CD14-positive monocyte (primary cell): ENCODE measurements around the gene SLC36A1. TPM values are rescaled to one million over a fixed set of nuclear protein-coding genes. Genes with fewer than 3 reads are reported as not detected.

Experiments
- DNase-seq, 3 donors: peaks; one replicate each; pipeline ENCODE4 v3.0.0-alpha.2; 2011 to 2022
- H2AFZ ChIP-seq: 2 replicates; pipeline ENCODE4 v1.6.0; 2012; ENCODE audit warnings: mild to moderate bottlenecking, low read depth, low read length, inconsistent platforms; ENCODE audit not compliant: insufficient read depth, poor library complexity, severe bottlenecking
- H3K27ac ChIP-seq, 2 donors: 1 replicate in 1 of 2; 2 replicates in 1 of 2; pipeline ENCODE4 v1.5.1; 2012 to 2013; ENCODE audit warnings: low read length in 2 of 2, control low read depth in 1 of 2, inconsistent platforms in 1 of 2, low read depth in 1 of 2, mild to moderate bottlenecking in 1 of 2
- H3K27me3 ChIP-seq, 2 donors: one replicate each; pipeline versions ENCODE4 v1.6.0 to v1.6.1; 2011 to 2013; ENCODE audit warnings: low read length in 2 of 2; ENCODE audit not compliant: control insufficient read depth in 2 of 2, insufficient read depth in 2 of 2
- H3K36me3 ChIP-seq, 2 donors: replicated peaks in 1 of 2; 1 replicate in 1 of 2; 2 replicates in 1 of 2; pipeline versions ENCODE4 v1.5.1 to v1.6.1; 2012 to 2013; ENCODE audit warnings: low read length in 2 of 2, control low read depth in 1 of 2, inconsistent platforms in 1 of 2, mild to moderate bottlenecking in 1 of 2; ENCODE audit not compliant: insufficient read depth in 2 of 2, control insufficient read depth in 1 of 2
- H3K4me1 ChIP-seq, 2 donors: 1 replicate in 1 of 2; 2 replicates in 1 of 2; pipeline versions ENCODE4 v1.5.1 to v1.6.1; 2012 to 2013; ENCODE audit warnings: low read length in 2 of 2, control low read depth in 1 of 2, inconsistent platforms in 1 of 2, mild to moderate bottlenecking in 1 of 2, moderate library complexity in 1 of 2; ENCODE audit not compliant: insufficient read depth in 2 of 2, control insufficient read depth in 1 of 2
- H3K4me2 ChIP-seq: replicated peaks from 2 replicates; pipeline ENCODE3; 2012; ENCODE audit warnings: low read length, moderate library complexity, mild to moderate bottlenecking; ENCODE audit not compliant: poor library complexity, severe bottlenecking; ENCODE audit errors: extremely low read depth
- H3K4me3 ChIP-seq, 3 experiments: fragments of 200-600 bp in 1 of 3; sonication (generic) in 1 of 3; replicated peaks in 1 of 3; 1 replicate in 2 of 3; 2 replicates in 1 of 3; pipeline ENCODE4 v1.5.1; 2011 to 2013; ENCODE audit warnings: low read length in 3 of 3, mild to moderate bottlenecking in 3 of 3, control low read depth in 2 of 3, low read depth in 2 of 3, inconsistent platforms in 1 of 3, moderate library complexity in 1 of 3
- H3K79me2 ChIP-seq: 2 replicates; pipeline ENCODE4 v1.6.0; 2012; ENCODE audit warnings: mild to moderate bottlenecking, control low read depth, inconsistent platforms, low read length, moderate library complexity; ENCODE audit not compliant: insufficient read depth
- H3K9ac ChIP-seq: 2 replicates; pipeline ENCODE4 v1.6.0; 2017; ENCODE audit warnings: low read length, mild to moderate bottlenecking; ENCODE audit not compliant: insufficient read depth, poor library complexity, severe bottlenecking
- H3K9me3 ChIP-seq, 2 donors: replicated peaks in 1 of 2; 1 replicate in 1 of 2; 2 replicates in 1 of 2; pipeline versions ENCODE4 v1.5.1 to v1.6.1; 2012 to 2013; ENCODE audit warnings: low read length in 2 of 2, control low read depth in 1 of 2; ENCODE audit not compliant: control insufficient read depth in 1 of 2, insufficient read depth in 1 of 2
- H4K20me1 ChIP-seq: 2 replicates; pipeline ENCODE4 v1.6.0; 2012; ENCODE audit warnings: mild to moderate bottlenecking, low read length, control low read depth, moderate library complexity; ENCODE audit not compliant: insufficient read depth
- H3K27ac Mint-ChIP-seq, 7 donors: one replicate each; pipeline ENCODE4 v1.8.0; 2020; ENCODE audit warnings: mild to moderate bottlenecking in 7 of 7, mixed read lengths in 7 of 7, moderate library complexity in 6 of 7, inconsistent platforms in 2 of 7
- H3K27me3 Mint-ChIP-seq, 3 donors: one replicate each; pipeline ENCODE4 v1.8.0; 2021 to 2022; ENCODE audit warnings: low read depth in 3 of 3, mild to moderate bottlenecking in 3 of 3, mixed read lengths in 3 of 3, moderate library complexity in 3 of 3, inconsistent platforms in 1 of 3
- H3K36me3 Mint-ChIP-seq, 2 donors: one replicate each; pipeline ENCODE4 v1.8.0; 2020; ENCODE audit warnings: mixed read lengths in 2 of 2, inconsistent platforms in 1 of 2, mild to moderate bottlenecking in 1 of 2
- H3K4me1 Mint-ChIP-seq: one replicate; pipeline ENCODE4 v1.8.0; 2020; ENCODE audit warnings: mild to moderate bottlenecking, mixed read lengths
- H3K4me3 Mint-ChIP-seq, 2 donors: one replicate each; pipeline ENCODE4 v1.8.0; 2020; ENCODE audit warnings: mild to moderate bottlenecking in 2 of 2, mixed read lengths in 2 of 2, moderate library complexity in 1 of 2
- H3K9me3 Mint-ChIP-seq, 7 donors: one replicate each; pipeline ENCODE4 v1.8.0; 2020 to 2022; ENCODE audit warnings: mixed read lengths in 7 of 7, mild to moderate bottlenecking in 6 of 7, moderate library complexity in 6 of 7, inconsistent platforms in 2 of 7
- WGBS: methylation state at CpG from one replicate; pipeline ENCODE4 v1.1.5; 2013; ENCODE audit warnings: missing lambda C conversion rate; ENCODE audit not compliant: insufficient coverage; 5-methylcytosine and 5-hydroxymethylcytosine counted together
- intact Hi-C, 2 donors: fragments of 100-400 bp; cut with micrococcal nuclease; formaldehyde crosslinking; loops; one replicate each; pipeline versions ENCODE4 v1.15.0 to v1.15.1; 2023
- polyA plus RNA-seq, 3 donors: library from polyadenylated mRNA; depleted of rRNA in 1 of 3; unstranded in 2 of 3; stranded (reverse) in 1 of 3; fragments of 300-500 nt in 2 of 3; fragments of >200 nt in 1 of 3; fragmentation: Illumina TruSeq in 2 of 3; gene quantifications; 1 replicate in 2 of 3; 2 replicates in 1 of 3; pipeline ENCODE4 v1.2.3, GENCODE V29; 2012 to 2021
- TF ChIP-seq, protein P1 (sequence below): fragments of 200-600 bp; IDR thresholded peaks from one replicate; pipeline ENCODE4 v1.8.0; 2022; ENCODE audit warnings: antibody characterized with exemption, mild to moderate bottlenecking

Gene SLC36A1
- polyA plus RNA-seq, 3 donors = 5.3 to 29.4 (median 6.8) TPM

- Histone ChIP-seq H3K4me1 (no peaks in the 10 kb centered on the region), H3K27ac (peak overlapping the region in 1 of 2 donors; percentile 2), H3K27me3 (no peaks in the 10 kb centered on the region), H3K36me3 (peaks cover 94 to 97% of the 10 kb centered on the region in 2 donors), H2AFZ (no peak overlapping the region), H3K9me3 (no peaks in the 10 kb centered on the region), H3K9ac (no peak overlapping the region), H4K20me1 (peaks cover 10% of the 10 kb centered on the region), H3K4me2 (no peak overlapping the region), H3K4me3 (no peak overlapping the region), H3K79me2 (no peaks in the 10 kb centered on the region)
- no peaks in the 10 kb centered on the region for H3K9me3 Mint-ChIP-seq
- peaks cover 0 to 1% (median 0%) of the 10 kb centered on the region in 3 donors for H3K27me3 Mint-ChIP-seq
- H3K4me1 Mint-ChIP-seq = no peaks in the 10 kb centered on the region
- TF ChIP-seq, protein P1, sequence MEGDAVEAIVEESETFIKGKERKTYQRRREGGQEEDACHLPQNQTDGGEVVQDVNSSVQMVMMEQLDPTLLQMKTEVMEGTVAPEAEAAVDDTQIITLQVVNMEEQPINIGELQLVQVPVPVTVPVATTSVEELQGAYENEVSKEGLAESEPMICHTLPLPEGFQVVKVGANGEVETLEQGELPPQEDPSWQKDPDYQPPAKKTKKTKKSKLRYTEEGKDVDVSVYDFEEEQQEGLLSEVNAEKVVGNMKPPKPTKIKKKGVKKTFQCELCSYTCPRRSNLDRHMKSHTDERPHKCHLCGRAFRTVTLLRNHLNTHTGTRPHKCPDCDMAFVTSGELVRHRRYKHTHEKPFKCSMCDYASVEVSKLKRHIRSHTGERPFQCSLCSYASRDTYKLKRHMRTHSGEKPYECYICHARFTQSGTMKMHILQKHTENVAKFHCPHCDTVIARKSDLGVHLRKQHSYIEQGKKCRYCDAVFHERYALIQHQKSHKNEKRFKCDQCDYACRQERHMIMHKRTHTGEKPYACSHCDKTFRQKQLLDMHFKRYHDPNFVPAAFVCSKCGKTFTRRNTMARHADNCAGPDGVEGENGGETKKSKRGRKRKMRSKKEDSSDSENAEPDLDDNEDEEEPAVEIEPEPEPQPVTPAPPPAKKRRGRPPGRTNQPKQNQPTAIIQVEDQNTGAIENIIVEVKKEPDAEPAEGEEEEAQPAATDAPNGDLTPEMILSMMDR = no peak
- no peak overlapping the region for H3K27ac Mint-ChIP-seq
- intact Hi-C loops = no loop called here
- no peak overlapping the region for H3K4me3 Mint-ChIP-seq
- WGBS = 97% methylated on average over 3 of the region's 4 CpGs
- peaks cover 88 to 94% of the 10 kb centered on the region in 2 donors for H3K36me3 Mint-ChIP-seq
- no peak for DNase-seq
Observed at GRCh38 chr5:151470439-151470838, 23.0 kb downstream of the SLC36A1 start.

DNA sequence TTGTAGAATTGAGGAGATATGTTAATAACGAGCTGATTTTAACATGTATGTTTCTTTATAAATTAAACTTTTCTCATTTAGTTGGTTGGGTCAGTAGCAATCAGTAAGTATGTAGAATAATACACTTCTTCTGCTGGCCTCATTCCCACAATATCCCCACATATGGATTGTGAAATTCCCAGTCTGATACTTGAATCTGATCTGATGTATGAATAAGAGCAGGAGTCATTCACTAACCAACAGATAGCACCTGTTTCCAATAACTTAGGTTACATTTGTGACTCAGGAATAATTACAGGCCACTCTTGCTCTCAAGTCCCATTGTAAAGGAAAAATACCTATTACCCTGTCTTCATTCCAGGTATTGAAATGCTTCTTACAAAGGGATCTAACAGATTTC is 23.9 kb downstream of the SLC36A1 start:
- no peaks in the 10 kb centered on the region for H3K79me2 ChIP-seq
- H3K27me3 ChIP-seq = no peaks in the 10 kb centered on the region
- peaks cover 95 to 97% of the 10 kb centered on the region in 2 donors for H3K36me3 ChIP-seq
- no peak overlapping the region for H3K4me3 Mint-ChIP-seq
- peaks cover 0 to 1% (median 0%) of the 10 kb centered on the region in 3 donors for H3K27me3 Mint-ChIP-seq
- no peaks in the 10 kb centered on the region for H3K9me3 ChIP-seq
- no peaks in the 10 kb centered on the region for H3K4me1 Mint-ChIP-seq
- no peak overlapping the region for H3K27ac Mint-ChIP-seq
- intact Hi-C loops = no loop called here
- H3K4me3 ChIP-seq = no peak overlapping the region
- WGBS = no CpG with 5 or more reads among the region's 1 CpG
- peaks cover 87 to 94% of the 10 kb centered on the region in 2 donors for H3K36me3 Mint-ChIP-seq
- no peak overlapping the region for H3K4me2 ChIP-seq
- peaks cover 10% of the 10 kb centered on the region for H4K20me1 ChIP-seq
- TF ChIP-seq, protein P1 = no peak
- H3K9ac ChIP-seq = no peak overlapping the region
- no peaks in the 10 kb centered on the region for H3K4me1 ChIP-seq
- peaks cover 0 to under 1% (median 0%) of the 10 kb centered on the region in 7 donors for H3K9me3 Mint-ChIP-seq
- no peak overlapping the region for H3K27ac ChIP-seq
- no peak overlapping the region for H2AFZ ChIP-seq
- DNase-seq = no peak
